HepG2 (cell line): ENCODE results near the gene SCT.

Source experiments
- CHD2 ChIP-seq: IDR thresholded peaks from 2 replicates; pipeline ENCODE4 v1.6.1; 2011; ENCODE audit warnings: low read depth, low read length, improper control_type of control experiment
- CREB1 ChIP-seq, 2 experiments: fragments of 450-650 bp in 1 of 2; IDR thresholded peaks; 2 replicates each; pipeline ENCODE4 v1.6.1; 2016 to 2017; ENCODE audit warnings: control low read depth in 1 of 2, mild to moderate bottlenecking in 1 of 2, missing compliant biosample characterization in 1 of 2, missing genetic modification characterization in 1 of 2
- CREM ChIP-seq, 2 experiments: sonication (generic) in 1 of 2; formaldehyde crosslinking in 1 of 2; IDR thresholded peaks; 2 replicates each; pipeline versions ENCODE4 v1.4.0 to v1.6.1; 2016 to 2020; ENCODE audit warnings: antibody characterized with exemption in 1 of 2, mild to moderate bottlenecking in 1 of 2, missing genetic modification reagents in 1 of 2
- CTCF ChIP-seq: sonication (generic); formaldehyde crosslinking; IDR thresholded peaks from 2 replicates; pipeline ENCODE4 v1.5.0; 2020; ENCODE audit warnings: mild to moderate bottlenecking, missing genetic modification reagents, moderate library complexity
- GATAD2A ChIP-seq: IDR thresholded peaks from 2 replicates; pipeline ENCODE4 v1.6.1; 2016
- JDP2 ChIP-seq: sonication (generic); formaldehyde crosslinking; IDR thresholded peaks from 2 replicates; pipeline ENCODE4 v1.8.1; 2022; ENCODE audit warnings: missing genetic modification reagents, borderline replicate concordance
- JUNB ChIP-seq: sonication (generic); formaldehyde crosslinking; IDR thresholded peaks from 2 replicates; pipeline ENCODE4 v1.8.0; 2022; ENCODE audit warnings: missing genetic modification reagents, mild to moderate bottlenecking, borderline replicate concordance
- MTA3 ChIP-seq: sonication (generic); formaldehyde crosslinking; IDR thresholded peaks from 2 replicates; pipeline ENCODE4 v1.4.0; 2020; ENCODE audit warnings: missing genetic modification reagents
- MXI1 ChIP-seq: IDR thresholded peaks from 3 replicates; pipeline ENCODE4 v1.6.1; 2012; ENCODE audit warnings: low read depth, low read length, inconsistent platforms, borderline replicate concordance
- TAF1 ChIP-seq: sonication (generic); formaldehyde crosslinking; IDR thresholded peaks from 2 replicates; pipeline ENCODE4 v1.4.0; 2020; ENCODE audit warnings: missing genetic modification reagents
- THRA ChIP-seq: sonication (generic); formaldehyde crosslinking; IDR thresholded peaks from 2 replicates; pipeline ENCODE4 v1.4.0; 2020; ENCODE audit warnings: missing genetic modification reagents, borderline replicate concordance
- YY1 ChIP-seq: IDR thresholded peaks from 2 replicates; pipeline ENCODE4 v1.6.1; 2011; ENCODE audit warnings: low read length, low read depth, moderate library complexity, mild to moderate bottlenecking; ENCODE audit not compliant: insufficient read depth, insufficient replicate concordance
- ZNF274 ChIP-seq: sonication (generic); formaldehyde crosslinking; IDR thresholded peaks from 2 replicates; pipeline ENCODE4 v1.5.1; 2020; ENCODE audit warnings: mild to moderate bottlenecking, missing genetic modification reagents
- ZNF362 ChIP-seq: sonication (generic); formaldehyde crosslinking; IDR thresholded peaks from 2 replicates; pipeline ENCODE4 v1.4.0; 2020; ENCODE audit warnings: missing genetic modification reagents, mild to moderate bottlenecking, borderline replicate concordance

- TF ChIP-seq ZNF362 (CRISPR knock-in tag), result no peak
- no peak for TF ChIP-seq CREB1 (IDR thresholded peaks at IDR 0.05)
- TF ChIP-seq CREB1 (CRISPR knock-in tag; IDR thresholded peaks at IDR 0.05), result no peak
- TF ChIP-seq CHD2, result no peak
- TF ChIP-seq CTCF, result peak; percentile 45
- TF ChIP-seq YY1, result no peak
- TF ChIP-seq MXI1, result no peak
- TF ChIP-seq JDP2 (CRISPR knock-in tag), result no peak
- no peak for TF ChIP-seq ZNF274 (CRISPR knock-in tag)
- no peak for TF ChIP-seq MTA3 (CRISPR knock-in tag)
- TF ChIP-seq CREM (IDR thresholded peaks at IDR 0.05), result no peak
- TF ChIP-seq CREM (CRISPR knock-in tag; IDR thresholded peaks at IDR 0.05), result no peak
- no peak for TF ChIP-seq JUNB (CRISPR knock-in tag)
- no peak for TF ChIP-seq GATAD2A
- no peak for TF ChIP-seq THRA (CRISPR knock-in tag)
- TF ChIP-seq TAF1 (CRISPR knock-in tag), result no peak
These were observed 14.6 kb downstream of the SCT start for GRCh38 chr11:612201-612960.
